Measurements from ENCODE around the gene LAMA5.

DNA sequence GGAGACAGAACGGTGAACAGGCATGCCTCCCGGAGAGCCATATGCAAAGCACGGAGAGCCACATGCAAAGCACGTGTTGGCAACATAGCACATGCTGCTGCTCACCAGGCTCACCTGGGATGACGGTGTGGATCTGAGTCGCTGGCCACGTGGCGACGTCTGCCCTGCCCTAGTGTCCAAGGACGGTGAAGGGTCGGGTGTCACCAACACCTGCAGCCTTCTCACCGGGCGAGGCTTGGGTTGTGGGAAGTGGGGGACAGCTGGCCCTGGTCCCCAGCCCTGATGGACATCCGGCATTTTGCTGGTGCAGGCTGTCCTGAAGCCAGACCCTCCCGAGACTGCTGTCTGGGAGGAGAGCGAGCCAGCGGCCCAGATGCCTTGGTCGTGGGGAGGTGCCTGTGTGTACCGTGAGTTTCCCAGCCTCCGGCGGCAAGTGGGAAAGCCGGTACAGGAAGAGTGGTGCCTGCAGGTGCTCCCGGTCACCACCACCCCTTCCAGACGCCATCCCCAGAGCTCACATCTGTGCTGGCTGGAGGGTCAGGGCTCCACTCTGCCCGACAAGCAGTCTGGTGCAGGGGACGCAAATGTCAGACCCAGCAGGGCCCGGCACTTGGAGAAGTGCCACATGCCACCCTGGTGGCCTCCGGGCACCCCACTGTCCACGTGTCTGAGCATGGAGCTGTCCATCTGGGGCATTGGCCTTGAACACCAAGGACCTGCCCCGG is 70.2 kb downstream of the LAMA5 start:
- TF ChIP-seq, protein P1, sequence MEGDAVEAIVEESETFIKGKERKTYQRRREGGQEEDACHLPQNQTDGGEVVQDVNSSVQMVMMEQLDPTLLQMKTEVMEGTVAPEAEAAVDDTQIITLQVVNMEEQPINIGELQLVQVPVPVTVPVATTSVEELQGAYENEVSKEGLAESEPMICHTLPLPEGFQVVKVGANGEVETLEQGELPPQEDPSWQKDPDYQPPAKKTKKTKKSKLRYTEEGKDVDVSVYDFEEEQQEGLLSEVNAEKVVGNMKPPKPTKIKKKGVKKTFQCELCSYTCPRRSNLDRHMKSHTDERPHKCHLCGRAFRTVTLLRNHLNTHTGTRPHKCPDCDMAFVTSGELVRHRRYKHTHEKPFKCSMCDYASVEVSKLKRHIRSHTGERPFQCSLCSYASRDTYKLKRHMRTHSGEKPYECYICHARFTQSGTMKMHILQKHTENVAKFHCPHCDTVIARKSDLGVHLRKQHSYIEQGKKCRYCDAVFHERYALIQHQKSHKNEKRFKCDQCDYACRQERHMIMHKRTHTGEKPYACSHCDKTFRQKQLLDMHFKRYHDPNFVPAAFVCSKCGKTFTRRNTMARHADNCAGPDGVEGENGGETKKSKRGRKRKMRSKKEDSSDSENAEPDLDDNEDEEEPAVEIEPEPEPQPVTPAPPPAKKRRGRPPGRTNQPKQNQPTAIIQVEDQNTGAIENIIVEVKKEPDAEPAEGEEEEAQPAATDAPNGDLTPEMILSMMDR (IDR thresholded peaks at IDR 0.05): no peak
- no peak for TF ChIP-seq EZH2 (IDR thresholded peaks at IDR 0.05)

Measured in neural progenitor cell (in vitro differentiated cells).